Lower leg skin (tissue), 3 donors: ENCODE results near the gene DHX32.

ENCODE experiments used
- CTCF ChIP-seq, 3 donors: fragments of 450-650 bp; IDR thresholded peaks; one replicate each; pipeline ENCODE4 v1.5.1; 2016; ENCODE audit warnings: antibody characterized with exemption in 3 of 3, mild to moderate bottlenecking in 3 of 3, moderate library complexity in 2 of 3
- POLR2A ChIP-seq, 2 donors: fragments of 450-650 bp; IDR thresholded peaks; one replicate each; pipeline ENCODE4 v1.6.1; 2016 to 2017; ENCODE audit warnings: antibody characterized with exemption in 2 of 2, mild to moderate bottlenecking in 1 of 2, moderate library complexity in 1 of 2

GRCh38 chr10:125792342-125793300 lies 88.5 kb downstream of the DHX32 start:
- TF ChIP-seq POLR2A (IDR thresholded peaks at IDR 0.05) (no peak), CTCF (IDR thresholded peaks at IDR 0.05) (no peak)
